ENCODE data around the gene CDC25A.

CDC25A gene

DNA sequence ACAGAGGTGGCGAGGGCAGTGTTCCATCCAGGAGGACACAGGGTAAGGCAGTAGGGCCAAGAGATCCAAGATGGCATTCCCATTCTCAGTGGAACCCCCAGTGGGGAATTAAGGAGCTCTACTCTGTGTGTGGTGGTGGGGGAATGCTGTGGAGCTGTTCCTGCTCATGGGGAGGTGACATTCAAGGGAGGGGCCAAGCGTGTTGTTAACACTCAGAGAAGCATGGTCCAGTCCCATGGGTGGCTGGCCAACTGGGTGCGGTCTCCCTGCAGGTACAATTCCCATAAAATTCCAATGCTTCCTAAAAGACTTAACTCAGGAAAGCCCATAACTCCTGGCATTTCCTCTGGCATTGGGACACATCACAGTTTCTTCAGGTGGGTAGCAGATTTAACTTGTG, 37.4 kb upstream of the CDC25A start:
- TF ChIP-seq, protein P1, sequence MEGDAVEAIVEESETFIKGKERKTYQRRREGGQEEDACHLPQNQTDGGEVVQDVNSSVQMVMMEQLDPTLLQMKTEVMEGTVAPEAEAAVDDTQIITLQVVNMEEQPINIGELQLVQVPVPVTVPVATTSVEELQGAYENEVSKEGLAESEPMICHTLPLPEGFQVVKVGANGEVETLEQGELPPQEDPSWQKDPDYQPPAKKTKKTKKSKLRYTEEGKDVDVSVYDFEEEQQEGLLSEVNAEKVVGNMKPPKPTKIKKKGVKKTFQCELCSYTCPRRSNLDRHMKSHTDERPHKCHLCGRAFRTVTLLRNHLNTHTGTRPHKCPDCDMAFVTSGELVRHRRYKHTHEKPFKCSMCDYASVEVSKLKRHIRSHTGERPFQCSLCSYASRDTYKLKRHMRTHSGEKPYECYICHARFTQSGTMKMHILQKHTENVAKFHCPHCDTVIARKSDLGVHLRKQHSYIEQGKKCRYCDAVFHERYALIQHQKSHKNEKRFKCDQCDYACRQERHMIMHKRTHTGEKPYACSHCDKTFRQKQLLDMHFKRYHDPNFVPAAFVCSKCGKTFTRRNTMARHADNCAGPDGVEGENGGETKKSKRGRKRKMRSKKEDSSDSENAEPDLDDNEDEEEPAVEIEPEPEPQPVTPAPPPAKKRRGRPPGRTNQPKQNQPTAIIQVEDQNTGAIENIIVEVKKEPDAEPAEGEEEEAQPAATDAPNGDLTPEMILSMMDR (IDR thresholded peaks at IDR 0.05; ENCODE audit: low read depth, low read length, missing control alignments) = no peak
- no peak for DNase-seq (ENCODE audit: low read depth)
- in situ Hi-C loops (cut with HindIII; ENCODE audit: low sequenced_read_pairs) = no loop called here
- no peak overlapping the region for H3K4me3 ChIP-seq (ENCODE audit: low read depth, low read length)

DNA sequence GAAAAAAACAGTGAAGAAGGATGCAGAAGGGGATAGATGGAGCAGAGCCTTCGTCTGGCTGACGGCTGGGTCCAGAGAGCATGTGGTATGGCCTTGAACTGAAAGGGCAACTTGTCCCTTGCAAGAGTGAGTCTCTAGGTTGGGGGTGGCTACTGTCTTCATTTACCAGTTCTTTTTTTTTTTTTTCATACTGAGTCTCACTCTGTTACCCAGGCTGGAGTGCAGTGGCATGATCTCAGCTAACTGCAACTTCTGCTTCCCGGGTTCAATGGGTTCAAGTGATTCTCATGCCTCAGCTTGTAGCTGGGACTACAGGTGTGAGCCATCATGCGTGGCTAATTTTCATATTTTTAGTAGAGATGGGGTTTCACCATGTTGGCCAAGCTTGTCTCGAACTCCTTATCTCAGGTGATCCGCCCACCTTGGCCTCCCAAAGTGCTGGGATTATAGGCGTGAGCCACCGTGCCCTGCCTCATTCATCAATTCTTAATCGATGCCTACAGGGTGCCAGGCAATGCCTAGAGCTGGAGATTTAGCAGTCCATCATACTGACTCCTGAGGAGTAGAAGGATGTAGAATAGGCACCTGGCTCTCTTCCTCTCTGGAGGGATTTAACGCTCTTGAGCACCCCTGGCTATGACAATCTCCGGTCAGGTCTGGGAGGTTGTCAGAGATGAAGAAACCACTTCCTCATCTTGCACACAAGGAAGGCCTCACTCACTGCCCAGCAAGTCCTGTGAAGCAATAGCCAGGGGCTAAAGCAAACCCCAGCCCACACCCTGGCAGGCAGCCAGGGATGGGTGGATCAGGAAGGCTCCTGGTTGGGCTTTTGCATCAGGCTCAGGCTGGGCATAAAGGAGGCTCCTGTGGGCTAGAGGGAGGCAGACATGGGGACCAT, 34.6 kb upstream of the CDC25A start, which contains the start of gene CAMP:
CAMP (plus strand) TSS at position 880 of the 898 bp plus-strand sequence; CDS start at position 897, 17 bp downstream.
- TF ChIP-seq, protein P1 (IDR thresholded peaks at IDR 0.05; ENCODE audit: low read depth, low read length, missing control alignments) = no peak
- in situ Hi-C loops (cut with HindIII; ENCODE audit: low sequenced_read_pairs) = loop anchor here (5.0 kb wide), 1 partner anchor 34 kb away; no protein-coding TSS in a partner anchor

DNA sequence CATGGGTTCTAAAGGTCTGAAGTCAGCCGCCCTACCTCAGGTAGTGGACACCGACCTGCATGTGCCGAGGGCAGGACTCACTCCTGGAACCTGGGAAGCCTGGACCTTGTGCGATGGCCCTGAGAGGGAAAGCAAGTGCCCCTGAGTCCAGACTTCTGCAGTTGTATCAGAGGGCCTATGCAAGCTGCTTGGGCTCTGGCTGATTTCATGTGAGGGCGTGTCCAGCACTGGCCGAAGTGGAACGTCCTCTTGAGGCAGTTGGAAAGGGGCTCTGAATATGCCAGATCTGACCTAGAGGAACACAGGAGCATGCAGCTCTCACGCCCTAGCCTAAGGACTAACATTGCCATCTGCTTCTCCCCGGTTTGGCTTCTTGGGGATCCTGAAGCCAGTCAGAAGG, 32.5 kb upstream of the CDC25A start:
- TF ChIP-seq, protein P1 (IDR thresholded peaks at IDR 0.05; ENCODE audit: low read depth, low read length, missing control alignments) = no peak
- in situ Hi-C loops (cut with HindIII; ENCODE audit: low sequenced_read_pairs) = loop anchor here (5.0 kb wide), 1 partner anchor 37 kb away; no protein-coding TSS in a partner anchor
- H3K4me3 ChIP-seq (ENCODE audit: low read depth, low read length) = no peak overlapping the region
- DNase-seq (ENCODE audit: low read depth) = no peak

More for the DNA sequence above, 34.6 kb upstream of the CDC25A start, which contains the start of gene CAMP:
- H3K4me3 ChIP-seq (ENCODE audit: low read depth, low read length) = no peak within 1 kb of the TSS
- DNase-seq (ENCODE audit: low read depth) = no peak

DNA sequence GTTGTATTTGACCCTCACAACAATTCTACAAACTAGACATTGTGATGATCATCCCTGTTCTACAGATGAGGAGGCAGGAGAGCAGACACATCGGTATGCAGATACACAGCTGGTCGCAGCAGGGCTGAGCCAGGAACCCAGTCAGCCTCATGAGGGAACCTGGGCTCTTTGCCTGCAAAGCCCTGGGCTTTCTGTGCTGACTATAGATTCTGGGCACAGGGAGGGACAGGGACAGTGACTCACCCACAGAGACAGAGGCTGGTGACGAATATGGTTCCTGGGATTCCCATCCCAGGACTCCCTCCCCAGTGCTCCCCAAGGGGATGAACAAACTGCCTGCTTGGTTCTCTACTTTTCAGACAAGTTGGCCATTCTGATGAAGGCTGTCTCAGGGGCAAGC, 31.3 kb upstream of the CDC25A start:
- no peak overlapping the region for H3K4me3 ChIP-seq (ENCODE audit: low read depth, low read length)
- TF ChIP-seq, protein P1 (IDR thresholded peaks at IDR 0.05; ENCODE audit: low read depth, low read length, missing control alignments) = no peak
- no peak for DNase-seq (ENCODE audit: low read depth)
- in situ Hi-C loops (cut with HindIII; ENCODE audit: low sequenced_read_pairs) = no loop called here

DNA sequence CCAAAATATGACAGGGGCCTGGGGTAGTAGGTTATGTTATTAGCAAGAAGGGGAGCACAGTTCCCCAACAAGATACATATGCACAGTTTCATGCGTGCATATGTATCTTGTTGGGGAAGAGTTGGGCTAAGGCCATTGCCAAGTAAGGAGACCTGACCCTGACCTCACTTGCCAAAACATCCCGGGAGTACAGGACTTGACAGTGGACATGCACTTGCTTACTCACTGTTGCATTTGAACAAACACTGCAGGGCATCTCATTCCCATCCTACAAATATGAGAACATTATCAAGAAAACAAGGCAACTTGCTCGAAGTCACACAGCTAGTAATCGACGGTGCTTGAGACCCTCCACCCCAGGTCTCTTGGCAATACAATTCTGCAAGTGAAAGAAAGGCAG, 30.3 kb upstream of the CDC25A start:
- in situ Hi-C loops (cut with HindIII; ENCODE audit: low sequenced_read_pairs) = no loop called here
- TF ChIP-seq, protein P1 (IDR thresholded peaks at IDR 0.05; ENCODE audit: low read depth, low read length, missing control alignments) = no peak
- no peak overlapping the region for H3K4me3 ChIP-seq (ENCODE audit: low read depth, low read length)
- no peak for DNase-seq (ENCODE audit: low read depth)

DNA sequence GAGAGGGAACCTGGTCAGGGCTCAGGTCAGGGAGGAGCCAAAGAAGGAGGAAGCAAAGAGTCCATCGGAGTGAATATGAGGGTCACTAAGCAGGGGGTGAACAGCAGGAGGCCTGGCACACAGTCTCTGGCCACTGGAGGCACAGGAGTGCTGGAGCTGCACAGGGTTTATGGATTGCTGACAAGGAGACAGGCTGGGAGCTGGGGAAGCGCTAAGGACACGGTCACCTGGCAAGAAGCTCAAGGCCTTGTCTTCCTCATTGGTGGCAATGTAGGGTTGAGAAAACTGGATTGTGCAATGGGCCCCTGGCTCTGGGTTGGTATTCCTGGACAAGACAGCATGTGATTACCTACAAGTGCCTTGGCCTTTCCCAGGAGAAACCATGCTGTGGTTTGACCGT, 29.2 kb upstream of the CDC25A start:
- TF ChIP-seq, protein P1 (IDR thresholded peaks at IDR 0.05; ENCODE audit: low read depth, low read length, missing control alignments) = no peak
- in situ Hi-C loops (cut with HindIII; ENCODE audit: low sequenced_read_pairs) = no loop called here
- DNase-seq (ENCODE audit: low read depth) = no peak
- H3K4me3 ChIP-seq (ENCODE audit: low read depth, low read length) = no peak overlapping the region
